Adrenal gland (tissue), 12 donors: ENCODE measurements around the gene IL18BP. TPM values are rescaled to one million over a fixed set of nuclear protein-coding genes. Genes with fewer than 3 reads are reported as not detected.
A peak's percentile ranks its signal among the peaks of the same experiment; 100 is the strongest.

Source experiments
- DNase-seq, 7 donors: peaks; one replicate each; pipeline ENCODE4 v3.0.0-alpha.2; 2019 to 2020
- H3K27ac ChIP-seq, 5 donors: fragments of 200-600 bp; sonication (generic) in 4 of 5; 1 replicate in 3 of 5; 2 replicates in 2 of 5; pipeline versions ENCODE4 v1.5.1 to v1.8.0; 2016 to 2020; ENCODE audit warnings: mild to moderate bottlenecking in 1 of 5
- H3K27me3 ChIP-seq: fragments of 200-600 bp; 2 replicates; pipeline ENCODE4 v1.8.0; 2021
- H3K36me3 ChIP-seq, 2 donors: fragments of 200-600 bp; replicated peaks in 1 of 2; 1 replicate in 1 of 2; 2 replicates in 1 of 2; pipeline versions ENCODE4 v1.5.1 to v1.8.0; 2018 to 2022
- H3K4me1 ChIP-seq, 2 donors: fragments of 200-600 bp; replicated peaks in 1 of 2; 1 replicate in 1 of 2; 2 replicates in 1 of 2; pipeline versions ENCODE4 v1.5.1 to v1.8.0; 2018 to 2021
- H3K4me3 ChIP-seq, 4 donors: fragments of 200-600 bp; sonication (generic) in 3 of 4; one replicate each; pipeline ENCODE4 v1.5.1; 2016 to 2018
- H3K9me3 ChIP-seq, 3 donors: fragments of 200-600 bp; sonication (generic) in 1 of 3; replicated peaks in 1 of 3; 1 replicate in 2 of 3; 2 replicates in 1 of 3; pipeline versions ENCODE4 v1.5.1 to v1.8.0; 2016 to 2021
- CTCF ChIP-seq, 6 experiments: fragments of 450-650 bp in 4 of 6; fragments of 200-600 bp in 2 of 6; sonication (generic) in 1 of 6; IDR thresholded peaks; 1 replicate in 5 of 6; 2 replicates in 1 of 6; pipeline versions ENCODE4 v1.5.1 to v1.8.0; 2016 to 2021; ENCODE audit warnings: antibody characterized with exemption in 6 of 6, mild to moderate bottlenecking in 2 of 6, moderate library complexity in 1 of 6
- POLR2A ChIP-seq, 2 donors: fragments of 450-650 bp; IDR thresholded peaks; one replicate each; pipeline ENCODE4 v1.6.1; 2017; ENCODE audit warnings: antibody characterized with exemption in 2 of 2, mild to moderate bottlenecking in 2 of 2, moderate library complexity in 1 of 2
- WGBS, 4 donors: extraction: QIAGEN DNeasy Blood & Tissue Kit in 2 of 4; methylation state at CpG; one replicate each; pipeline versions ENCODE4 v1.1.5 to v1.1.7; 2013 to 2017; 5-methylcytosine and 5-hydroxymethylcytosine counted together
- intact Hi-C, 2 donors: fragments of 100-400 bp; cut with DNase I; formaldehyde crosslinking; loops; one replicate each; pipeline versions ENCODE4 v1.14.1 to v1.15.0; 2022 to 2023
- polyA plus RNA-seq, 3 donors: library from polyadenylated mRNA; stranded (reverse); fragments of 200-250 nt in 2 of 3; fragments of 350-450 nt in 1 of 3; fragmentation: Illumina TruSeq in 1 of 3; extraction: RNeasy Lipid Tissue Mini Kit (QIAGEN cat#74804) in 1 of 3; gene quantifications; one replicate each; pipeline ENCODE4 v1.2.3, GENCODE V29; 2013 to 2014
- small RNA-seq, 2 donors: library from RNA; depleted of rRNA; stranded (forward); fragments of <200 nt; gene quantifications; one replicate each; pipeline ENCODE3, GENCODE V24; 2016
- total RNA-seq, 9 donors: library from RNA; depleted of rRNA in 4 of 9; stranded (reverse); fragments of >200 nt in 4 of 9; fragments of 120-200 nt in 1 of 9; fragmentation: NEBNext Ultra II Directional in 1 of 9; extraction: Animal tissue kit (Norgen Biotek cat#: 25700) in 1 of 9; gene quantifications; one replicate each; pipeline versions ENCODE4 v1.1.0 to v1.2.4, GENCODE V29; 2013 to 2023
- donor health status: healthy with polysubstance abuse.
- donor health status: Bipolar disorder and iron deficiency.
- donor health status: DM: yes; HTN: yes; CAD: no.
- donor health status: DM: no; HTN: no; CAD: no.
- donor health status: DM: no; HTN: no; CAD: no.
- donor health status: DM: yes; HTN: yes; CAD: no.

IL18BP gene
- total and polyA plus RNA-seq, 12 donors = 3.2 to 41.2 (median 11.4) TPM

- TF ChIP-seq CTCF (IDR thresholded peaks at IDR 0.05) = no peak
- TF ChIP-seq POLR2A (IDR thresholded peaks at IDR 0.05) = no peak
- intact Hi-C loops = no loop called here
- peak; percentile 36 to 82 (median 67) for DNase-seq
- H3K27me3 ChIP-seq = no peaks in the 10 kb centered on the region
- H3K27ac ChIP-seq = peak overlapping the region; percentile 1 to 83 (median 51)
- 30 to 68% (median 50%) methylated on average over 2 to 3 of the region's 3 CpGs for WGBS, 4 donors
- no peaks in the 10 kb centered on the region for H3K36me3 ChIP-seq
- H3K9me3 ChIP-seq = no peaks in the 10 kb centered on the region
- no peak overlapping the region for H3K4me3 ChIP-seq
- peaks cover 12 to 15% of the 10 kb centered on the region in 2 donors for H3K4me1 ChIP-seq
Measured at GRCh38 chr11:72048766-72049460, 50.2 kb downstream of the IL18BP start.

Small RNAs within 50 kb of the gene (small RNA-seq; reads per million reads assigned to genes)
- gene RNU6-72P = 0 reads per million in 2 donors

Other genes starting within 250 kb of the IL18BP start
- gene DEFB108B, start 165.7 kb upstream of the IL18BP start, total RNA-seq = not detected
- gene DEFB108B, start 165.7 kb upstream of the IL18BP start, polyA plus RNA-seq = not detected
- gene DEFB131B, start 120.5 kb upstream of the IL18BP start, total RNA-seq = not detected
- not detected for gene DEFB131B, start 120.5 kb upstream of the IL18BP start, polyA plus RNA-seq
- 10 to 100 TPM in 1 of 9 donors, 1 to 10 TPM in 8; 3.9 to 11.1 (median 6.2) TPM for gene XNDC1N, start 70.3 kb upstream of the IL18BP start, total RNA-seq
- gene XNDC1N, start 70.3 kb upstream of the IL18BP start, polyA plus RNA-seq = 1 to 10 TPM; 2.2 to 8.0 (median 3.4) TPM
- 10 to 100 TPM; 26.7 to 49.3 (median 31.3) TPM for gene RNF121, start 69.9 kb upstream of the IL18BP start, total RNA-seq
- gene RNF121, start 69.9 kb upstream of the IL18BP start, polyA plus RNA-seq = 10 to 100 TPM; 13.3 to 34.7 (median 21.0) TPM
- gene NUMA1, start 81.6 kb downstream of the IL18BP start, total RNA-seq = 100 to 1,000 TPM in 8 of 9 donors, 10 to 100 TPM in 1; 87.5 to 380 (median 273) TPM
- 100 to 1,000 TPM in 2 of 3 donors, 10 to 100 TPM in 1; 86.7 to 677 (median 313) TPM for gene NUMA1, start 81.6 kb downstream of the IL18BP start, polyA plus RNA-seq
- 10 to 100 TPM in 5 of 9 donors, 1 to 10 TPM in 4; 2.4 to 15.4 (median 10.9) TPM for gene LRRC51, start 81.9 kb downstream of the IL18BP start, total RNA-seq
- gene LRRC51, start 81.9 kb downstream of the IL18BP start, polyA plus RNA-seq = 10 to 100 TPM in 2 of 3 donors, 1 to 10 TPM in 1; 5.3 to 15.7 (median 10.4) TPM
- gene LAMTOR1, start 104.4 kb downstream of the IL18BP start, total RNA-seq = 100 to 1,000 TPM; 107 to 297 (median 145) TPM
- 100 to 1,000 TPM in 1 of 3 donors, 10 to 100 TPM in 2; 86.1 to 140 (median 89.1) TPM for gene LAMTOR1, start 104.4 kb downstream of the IL18BP start, polyA plus RNA-seq
- not detected for gene TOMT, start 107.0 kb downstream of the IL18BP start, total RNA-seq
- not detected for gene TOMT, start 107.0 kb downstream of the IL18BP start, polyA plus RNA-seq
- 10 to 100 TPM; 15.3 to 47.7 (median 34.5) TPM for gene ANAPC15, start 113.8 kb downstream of the IL18BP start, total RNA-seq
- gene ANAPC15, start 113.8 kb downstream of the IL18BP start, polyA plus RNA-seq = 10 to 100 TPM; 62.7 to 80.0 (median 77.1) TPM
- under 1 TPM in 2 of 9 donors, not detected in 7; 0.88 to 0.96 TPM for gene FOLR3, start 136.8 kb downstream of the IL18BP start, total RNA-seq
- under 1 TPM in 2 of 3 donors, not detected in 1; 0.13 to 0.95 TPM for gene FOLR3, start 136.8 kb downstream of the IL18BP start, polyA plus RNA-seq
- gene FOLR1, start 193.2 kb downstream of the IL18BP start, total RNA-seq = 1 to 10 TPM in 6 of 9 donors, under 1 TPM in 3; 0.78 to 7.2 (median 1.4) TPM
- 1 to 10 TPM in 1 of 3 donors, under 1 TPM in 2; 0.57 to 2.5 (median 0.80) TPM for gene FOLR1, start 193.2 kb downstream of the IL18BP start, polyA plus RNA-seq
- 100 to 1,000 TPM in 2 of 9 donors, 10 to 100 TPM in 6, 1 to 10 TPM in 1; 6.9 to 221 (median 77.1) TPM for gene FOLR2, start 217.9 kb downstream of the IL18BP start, total RNA-seq
- 10 to 100 TPM; 14.6 to 35.2 (median 27.2) TPM for gene FOLR2, start 217.9 kb downstream of the IL18BP start, polyA plus RNA-seq
- gene INPPL1, start 225.9 kb downstream of the IL18BP start, total RNA-seq = 100 to 1,000 TPM in 5 of 9 donors, 10 to 100 TPM in 4; 66.5 to 238 (median 106) TPM
- 100 to 1,000 TPM in 2 of 3 donors, 10 to 100 TPM in 1; 45.3 to 395 (median 130) TPM for gene INPPL1, start 225.9 kb downstream of the IL18BP start, polyA plus RNA-seq
- gene PHOX2A, start 245.3 kb downstream of the IL18BP start, total RNA-seq = 10 to 100 TPM in 3 of 9 donors, 1 to 10 TPM in 1, under 1 TPM in 2, not detected in 3; 0.32 to 26.6 (median 9.0) TPM
- 10 to 100 TPM in 2 of 3 donors, 1 to 10 TPM in 1; 7.1 to 68.9 (median 19.2) TPM for gene PHOX2A, start 245.3 kb downstream of the IL18BP start, polyA plus RNA-seq